Peyer's patch (tissue), 4 donors: ENCODE measurements around the gene CAP1.

Experiments used
- POLR2A ChIP-seq, 2 donors: fragments of 450-650 bp; IDR thresholded peaks; one replicate each; pipeline ENCODE4 v1.5.1; 2017; ENCODE audit warnings: antibody characterized with exemption in 2 of 2, mild to moderate bottlenecking in 2 of 2, moderate library complexity in 2 of 2
- TF ChIP-seq, protein P1 (sequence below), 6 experiments: fragments of 450-650 bp in 4 of 6; fragments of 200-600 bp in 2 of 6; sonication (generic) in 1 of 6; IDR thresholded peaks; one replicate each; pipeline ENCODE4 v1.5.1; 2017 to 2019; ENCODE audit warnings: antibody characterized with exemption in 6 of 6, mild to moderate bottlenecking in 3 of 6, moderate library complexity in 1 of 6

DNA sequence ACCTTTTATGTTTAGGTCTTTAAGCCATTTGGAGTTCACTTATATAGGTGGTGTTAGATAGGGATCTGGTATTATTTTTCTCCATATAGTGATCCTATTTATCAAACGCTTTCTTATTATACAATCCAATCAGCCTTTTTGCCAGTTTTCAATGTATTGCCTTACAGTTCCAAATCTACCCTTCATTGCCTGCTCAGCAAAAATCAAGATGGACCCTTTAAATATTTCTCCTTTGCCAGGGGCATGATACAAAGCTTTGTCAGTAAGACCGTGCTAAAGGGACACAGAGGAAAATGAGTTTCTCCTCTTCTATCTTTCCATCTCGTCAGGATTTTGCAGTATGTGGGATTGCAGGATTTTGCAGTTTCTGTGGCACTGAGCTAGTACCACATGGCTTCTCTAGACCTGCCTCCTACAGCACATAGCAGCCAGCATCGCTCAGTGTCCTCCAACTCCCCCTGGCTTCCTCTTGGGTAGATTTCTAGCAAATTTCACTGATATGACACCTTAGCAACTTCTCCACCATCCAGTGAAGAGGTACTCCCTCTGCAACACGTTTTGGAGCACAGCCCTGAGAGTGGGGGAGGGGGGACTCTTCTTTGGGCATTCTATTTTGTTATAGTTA is 22.5 kb upstream of the CAP1 start:
- TF ChIP-seq, protein P1, sequence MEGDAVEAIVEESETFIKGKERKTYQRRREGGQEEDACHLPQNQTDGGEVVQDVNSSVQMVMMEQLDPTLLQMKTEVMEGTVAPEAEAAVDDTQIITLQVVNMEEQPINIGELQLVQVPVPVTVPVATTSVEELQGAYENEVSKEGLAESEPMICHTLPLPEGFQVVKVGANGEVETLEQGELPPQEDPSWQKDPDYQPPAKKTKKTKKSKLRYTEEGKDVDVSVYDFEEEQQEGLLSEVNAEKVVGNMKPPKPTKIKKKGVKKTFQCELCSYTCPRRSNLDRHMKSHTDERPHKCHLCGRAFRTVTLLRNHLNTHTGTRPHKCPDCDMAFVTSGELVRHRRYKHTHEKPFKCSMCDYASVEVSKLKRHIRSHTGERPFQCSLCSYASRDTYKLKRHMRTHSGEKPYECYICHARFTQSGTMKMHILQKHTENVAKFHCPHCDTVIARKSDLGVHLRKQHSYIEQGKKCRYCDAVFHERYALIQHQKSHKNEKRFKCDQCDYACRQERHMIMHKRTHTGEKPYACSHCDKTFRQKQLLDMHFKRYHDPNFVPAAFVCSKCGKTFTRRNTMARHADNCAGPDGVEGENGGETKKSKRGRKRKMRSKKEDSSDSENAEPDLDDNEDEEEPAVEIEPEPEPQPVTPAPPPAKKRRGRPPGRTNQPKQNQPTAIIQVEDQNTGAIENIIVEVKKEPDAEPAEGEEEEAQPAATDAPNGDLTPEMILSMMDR (IDR thresholded peaks at IDR 0.05): no peak
- no peak for TF ChIP-seq POLR2A (IDR thresholded peaks at IDR 0.05)
